CD4-positive, alpha-beta T cell treated with Interleukin-6 at 100 ng/mL for 8 hours (primary cell): ENCODE measurements around the gene CDC25B.

Experiments
- DNase-seq: peaks from one replicate; pipeline ENCODE4 v3.0.0-alpha.2; 2020; ENCODE audit warnings: mixed read lengths, low spot score

The CDC25B gene

DNA sequence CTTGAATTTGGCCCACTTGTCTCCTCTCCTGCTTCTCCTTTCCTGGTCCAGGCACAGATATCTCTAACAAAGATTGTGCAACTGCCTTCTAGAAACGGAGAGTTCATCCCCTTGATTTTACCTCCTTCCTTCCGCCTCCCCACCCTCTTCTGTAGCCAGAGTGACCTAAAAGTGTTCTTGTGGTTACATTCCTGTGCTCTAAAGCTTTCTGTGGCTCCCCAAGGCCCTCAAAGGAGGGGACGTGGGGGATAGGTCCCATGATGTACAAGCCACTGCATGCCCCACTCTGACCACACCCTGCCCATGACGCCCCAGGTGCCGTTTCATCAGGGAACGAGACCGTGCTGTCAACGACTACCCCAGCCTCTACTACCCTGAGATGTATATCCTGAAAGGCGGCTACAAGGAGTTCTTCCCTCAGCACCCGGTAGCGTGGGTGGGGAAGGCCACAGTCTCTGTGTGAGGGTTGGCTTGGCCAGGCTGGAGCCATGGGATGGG, 8.2 kb downstream of the CDC25B start:
- DNase-seq: no peak

DNA sequence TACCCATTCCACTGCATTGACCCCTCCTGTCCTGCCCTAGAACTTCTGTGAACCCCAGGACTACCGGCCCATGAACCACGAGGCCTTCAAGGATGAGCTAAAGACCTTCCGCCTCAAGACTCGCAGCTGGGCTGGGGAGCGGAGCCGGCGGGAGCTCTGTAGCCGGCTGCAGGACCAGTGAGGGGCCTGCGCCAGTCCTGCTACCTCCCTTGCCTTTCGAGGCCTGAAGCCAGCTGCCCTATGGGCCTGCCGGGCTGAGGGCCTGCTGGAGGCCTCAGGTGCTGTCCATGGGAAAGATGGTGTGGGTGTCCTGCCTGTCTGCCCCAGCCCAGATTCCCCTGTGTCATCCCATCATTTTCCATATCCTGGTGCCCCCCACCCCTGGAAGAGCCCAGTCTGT, 8.7 kb downstream of the CDC25B start:
- no peak for DNase-seq

DNA sequence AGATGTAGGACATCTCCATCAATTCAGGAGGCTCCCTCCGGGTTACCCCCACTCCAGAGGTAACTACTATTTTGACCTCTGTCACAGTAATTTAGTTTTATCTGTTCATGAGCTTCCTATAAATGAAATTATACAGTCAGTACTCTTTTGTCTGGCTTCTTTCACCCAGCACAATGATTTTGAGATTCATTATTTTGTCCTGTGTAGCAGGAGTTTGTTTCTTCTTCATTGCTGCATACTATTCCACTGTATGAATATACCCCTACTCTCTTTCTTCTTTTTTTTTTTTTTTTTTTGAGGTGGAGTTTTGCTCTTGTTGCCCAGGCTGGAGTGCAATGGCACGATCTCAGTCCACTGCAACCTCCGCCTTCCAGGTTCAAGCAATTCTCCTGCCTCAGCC, 12.4 kb downstream of the CDC25B start:
- no peak for DNase-seq

DNA sequence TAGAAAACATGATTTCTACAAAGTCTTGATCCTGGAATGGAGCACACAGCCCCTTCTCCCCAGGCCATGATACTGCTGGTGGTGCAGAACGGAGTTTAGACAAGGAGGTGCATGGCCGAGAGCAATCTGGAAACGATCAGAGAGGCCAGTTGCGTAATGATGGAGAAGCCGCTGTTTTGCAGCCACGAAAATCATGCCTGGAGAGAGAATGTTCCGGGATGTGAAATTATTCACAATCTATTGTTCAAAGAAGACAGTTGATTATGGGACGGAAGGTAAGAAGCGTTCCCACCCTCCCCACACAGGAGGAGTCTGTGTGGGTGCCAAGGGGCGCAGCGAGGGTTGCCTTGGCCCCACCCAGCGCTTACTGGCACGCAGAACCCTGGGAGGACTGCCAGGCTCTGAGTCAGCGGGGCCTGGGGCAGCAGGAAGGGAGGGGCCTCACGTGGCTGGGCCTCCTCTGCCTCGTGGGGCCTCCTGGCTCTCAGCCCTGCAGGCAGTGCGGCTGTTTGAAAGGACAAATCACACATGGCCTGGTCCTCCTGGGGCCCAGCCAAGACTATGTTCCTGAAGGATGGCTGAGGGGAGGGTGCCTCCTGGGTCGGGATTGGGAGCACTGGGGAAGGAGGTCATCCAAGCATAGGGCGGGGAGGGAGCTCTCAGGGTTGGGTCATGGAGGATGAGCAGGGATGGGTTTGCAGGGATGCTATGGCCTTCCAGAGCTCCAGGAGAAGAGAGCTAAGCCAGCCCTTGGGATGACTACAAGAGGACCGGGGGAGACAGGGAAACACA, 15.6 kb downstream of the CDC25B start:
- DNase-seq: peak; percentile 97

DNA sequence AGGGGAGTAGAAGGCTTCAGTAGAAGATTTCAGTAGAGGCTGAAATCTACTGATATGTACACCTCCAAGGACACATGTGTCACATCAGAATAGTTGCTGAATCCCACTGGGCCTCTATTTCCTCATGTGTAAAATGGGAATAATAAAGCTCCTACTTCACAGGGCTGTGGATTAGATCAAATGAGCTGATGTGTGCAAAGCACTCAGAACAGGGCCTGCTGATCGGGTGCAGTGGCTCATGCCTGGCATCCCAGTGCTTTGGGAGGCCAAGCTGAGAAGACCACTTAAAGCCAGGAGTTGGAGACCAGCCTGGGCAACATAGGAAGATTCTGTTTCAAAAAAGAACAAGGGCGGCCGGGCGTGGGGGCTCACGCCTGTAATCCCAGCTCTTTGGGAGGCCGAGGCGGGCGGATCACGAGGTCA, 16.2 kb downstream of the CDC25B start:
- no peak for DNase-seq

DNA sequence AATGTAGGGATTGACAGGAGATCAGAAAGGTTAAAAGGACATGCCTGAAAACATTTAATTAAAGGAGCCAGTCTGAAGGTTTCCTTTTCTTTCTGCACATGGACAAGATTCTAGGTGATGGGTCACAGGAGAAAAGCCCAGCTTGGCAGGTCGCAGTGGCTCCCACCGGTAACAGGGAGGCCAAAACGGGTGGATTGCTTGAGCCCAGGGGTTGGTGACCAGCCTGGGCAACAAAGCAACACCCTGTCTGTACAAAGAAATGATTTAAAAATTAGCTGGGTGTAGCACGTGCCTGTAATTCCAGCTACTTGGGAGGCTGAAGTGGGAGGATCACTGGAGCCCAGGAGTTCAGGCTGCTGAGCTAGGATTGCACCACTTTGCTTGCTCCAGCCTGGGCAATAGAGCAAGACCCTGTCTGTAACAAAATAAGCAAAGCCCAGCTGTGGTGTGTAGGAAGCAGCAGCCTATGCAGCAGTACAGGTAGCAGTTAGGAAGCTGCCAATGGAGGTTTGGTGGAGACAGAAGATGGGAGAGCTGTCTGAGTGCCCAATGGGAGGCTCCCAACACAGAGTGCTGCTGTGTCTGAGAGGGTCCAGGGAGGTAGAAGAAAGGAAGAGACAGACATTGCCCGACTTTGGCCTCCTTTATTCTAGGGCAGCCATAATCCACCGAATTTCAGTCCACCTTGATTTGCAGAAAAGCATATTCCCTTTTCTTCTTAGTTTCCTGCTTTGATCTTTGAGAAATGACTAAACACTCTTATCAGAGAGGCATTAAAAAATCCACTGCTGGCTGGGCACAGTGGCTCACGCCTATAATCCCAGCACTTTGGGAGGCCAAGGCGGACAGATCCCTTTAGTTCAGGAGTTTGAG, 17.1 kb downstream of the CDC25B start:
- DNase-seq: no peak

DNA sequence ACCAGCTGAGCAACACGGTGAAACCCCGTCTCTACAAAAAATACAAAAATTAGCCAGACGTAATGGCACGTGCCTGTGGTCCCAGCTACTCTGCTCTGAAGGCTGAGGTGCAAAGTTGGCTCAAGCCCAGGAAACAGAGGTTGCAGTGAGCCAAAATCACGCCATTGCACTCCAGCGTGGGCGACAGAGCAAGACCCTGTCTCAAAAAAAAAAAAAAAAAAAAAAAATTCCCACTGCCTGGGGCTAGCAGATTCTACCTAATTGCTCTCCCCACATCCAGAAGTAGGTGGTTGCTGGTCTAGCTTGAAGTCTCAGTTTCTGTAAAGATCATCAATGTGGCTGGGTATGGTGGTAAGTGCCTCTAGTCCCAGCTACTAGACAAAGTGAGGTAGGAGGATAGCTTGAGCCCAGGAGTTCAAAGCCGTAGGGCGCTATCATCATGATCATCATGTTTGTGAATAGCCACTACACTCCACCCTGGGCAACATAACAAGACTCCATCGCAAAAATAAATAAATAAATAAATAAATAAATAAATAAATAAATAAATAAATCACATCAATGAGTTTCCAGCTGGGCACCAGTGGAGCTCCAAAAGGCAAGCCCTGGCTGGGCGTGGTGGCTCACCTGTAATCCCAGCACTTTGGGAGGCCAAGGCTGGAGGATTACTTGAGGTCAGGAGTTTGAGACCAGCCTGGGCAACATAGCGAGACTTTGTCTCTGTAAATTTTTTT, 17.9 kb downstream of the CDC25B start:
- no peak for DNase-seq

DNA sequence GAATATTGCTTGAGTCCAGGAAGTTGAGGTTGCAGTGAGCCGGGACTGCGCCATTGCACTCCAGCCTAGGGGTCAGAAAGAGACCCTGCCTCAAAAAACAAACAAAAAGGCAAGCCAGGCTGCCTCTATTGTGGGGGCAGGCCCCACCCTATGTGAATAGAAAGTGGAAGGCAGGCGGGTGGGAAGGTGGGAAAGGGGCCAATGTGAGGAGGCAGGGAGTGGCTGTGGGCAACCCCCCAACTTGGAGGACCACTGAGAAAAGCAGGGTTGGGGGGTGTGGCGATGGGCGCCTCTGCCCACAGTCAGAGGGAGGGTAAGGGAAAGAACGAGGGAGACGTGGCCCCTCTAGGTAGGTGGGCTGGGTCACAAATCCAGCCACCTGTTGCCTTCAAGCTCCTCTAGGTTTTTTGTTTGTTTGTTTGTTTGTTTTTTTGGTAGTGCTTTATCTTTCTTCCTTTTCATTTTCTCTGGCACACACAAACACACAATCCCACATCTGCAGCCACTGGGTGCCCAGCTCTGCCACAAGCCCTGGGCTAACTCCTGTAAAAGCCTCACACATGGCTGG, 18.9 kb downstream of the CDC25B start:
- no peak for DNase-seq

DNA sequence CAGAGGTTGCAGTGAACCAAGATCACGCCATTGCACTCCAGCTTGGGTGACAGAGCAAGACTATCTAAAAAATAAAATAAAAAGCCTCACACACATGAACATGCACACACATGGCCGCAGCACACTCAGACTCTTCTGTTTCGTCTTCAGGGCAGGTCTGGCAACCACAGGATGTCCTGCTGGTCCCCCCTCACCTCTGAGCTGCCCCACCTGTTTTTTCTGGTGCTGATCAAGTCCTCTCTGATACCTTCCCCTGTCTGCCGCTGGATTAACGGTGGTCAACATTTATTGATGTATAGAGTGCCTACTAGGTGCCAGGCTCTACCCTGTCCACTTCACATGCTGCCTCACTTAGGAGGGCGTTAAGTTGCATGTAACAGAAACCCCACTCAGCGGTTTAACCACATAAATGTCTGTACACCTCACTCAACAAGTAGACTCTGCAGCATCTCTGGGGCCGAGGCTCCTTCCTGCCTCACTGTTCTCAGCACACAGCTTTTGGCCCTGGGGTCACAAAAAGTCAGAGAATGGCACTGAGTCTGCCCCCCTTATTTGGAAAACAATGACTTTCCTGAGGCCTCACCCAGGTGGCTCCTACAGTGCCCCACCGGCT, 19.7 kb downstream of the CDC25B start:
- peak; percentile 62 for DNase-seq

DNA sequence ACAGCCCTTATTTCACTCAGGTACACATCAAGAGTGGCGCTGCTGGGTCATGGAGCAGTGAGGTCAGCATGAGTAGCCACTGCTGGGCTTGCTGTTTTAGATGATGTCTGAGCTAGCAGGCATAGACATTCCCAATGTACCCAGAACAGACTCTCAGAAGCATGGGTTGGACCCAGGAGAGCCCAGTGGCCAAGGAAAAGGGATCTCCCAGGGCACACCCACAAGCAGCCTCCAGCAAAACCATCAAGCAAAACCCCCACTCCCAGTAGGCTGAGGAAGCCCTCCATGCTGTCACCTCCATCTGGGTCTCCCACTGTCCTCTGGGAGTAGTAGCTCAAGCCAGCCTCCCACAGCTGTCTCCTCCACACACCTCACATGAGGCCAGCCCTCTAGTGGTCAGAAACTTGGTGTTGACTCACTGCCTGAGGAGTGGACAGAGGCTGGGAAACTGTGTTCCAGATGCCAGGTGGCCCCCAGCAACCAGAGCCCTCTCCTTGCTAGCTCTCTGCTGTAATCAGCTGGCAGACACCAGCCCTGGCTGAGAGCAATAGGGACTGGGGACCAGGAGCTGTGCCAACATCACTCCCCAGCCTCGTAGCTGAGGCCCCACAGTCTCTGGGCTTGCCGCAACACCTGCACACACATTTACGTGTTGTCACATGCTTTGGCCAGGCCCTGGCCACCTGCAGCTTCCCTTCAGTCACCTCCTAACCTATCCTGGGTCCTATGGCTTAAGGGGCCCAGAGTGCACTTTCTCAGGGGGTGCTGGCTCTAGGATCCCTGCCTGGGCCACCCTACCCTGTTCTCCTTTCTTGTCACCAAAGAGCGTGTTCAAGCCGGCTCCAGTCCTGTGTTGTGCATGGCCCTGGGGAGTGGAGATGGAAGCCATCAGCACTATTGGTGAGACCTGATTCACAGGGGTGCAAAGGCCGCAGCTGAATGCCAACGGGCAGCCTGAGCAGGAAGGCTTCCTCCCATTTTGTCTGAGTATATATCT, 22.3 kb downstream of the CDC25B start:
- DNase-seq: no peak

DNA sequence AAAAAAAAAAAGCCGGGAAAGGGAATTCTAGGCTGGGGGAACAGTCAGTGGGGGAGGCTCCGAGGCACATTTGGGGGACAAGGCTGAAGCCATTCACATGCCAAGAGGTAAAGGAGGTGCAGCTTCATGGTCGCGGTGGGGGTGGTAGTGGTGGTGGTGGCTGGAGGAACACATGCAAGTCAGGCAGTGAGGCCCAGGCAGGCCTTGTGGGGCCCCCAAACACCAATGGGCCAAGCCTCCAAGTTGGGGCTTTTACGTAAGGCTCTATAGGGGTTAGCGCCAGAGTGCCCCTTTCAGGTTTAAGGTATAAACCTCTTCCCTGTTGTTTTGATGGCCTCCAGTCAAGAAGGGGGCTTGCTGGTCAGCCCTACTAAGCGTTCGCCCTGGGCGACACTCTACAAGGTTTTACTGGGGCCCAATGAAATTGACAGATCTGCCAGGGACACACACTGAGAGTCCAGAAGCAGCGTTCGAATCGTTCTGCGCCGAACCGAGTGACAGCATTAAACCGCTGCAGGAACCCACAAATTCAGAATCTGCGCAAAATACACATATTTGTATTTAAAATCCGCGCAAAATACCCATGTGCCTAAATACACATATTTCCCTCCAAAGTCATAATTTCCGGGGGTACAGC, 23.4 kb downstream of the CDC25B start:
- no peak for DNase-seq

DNA sequence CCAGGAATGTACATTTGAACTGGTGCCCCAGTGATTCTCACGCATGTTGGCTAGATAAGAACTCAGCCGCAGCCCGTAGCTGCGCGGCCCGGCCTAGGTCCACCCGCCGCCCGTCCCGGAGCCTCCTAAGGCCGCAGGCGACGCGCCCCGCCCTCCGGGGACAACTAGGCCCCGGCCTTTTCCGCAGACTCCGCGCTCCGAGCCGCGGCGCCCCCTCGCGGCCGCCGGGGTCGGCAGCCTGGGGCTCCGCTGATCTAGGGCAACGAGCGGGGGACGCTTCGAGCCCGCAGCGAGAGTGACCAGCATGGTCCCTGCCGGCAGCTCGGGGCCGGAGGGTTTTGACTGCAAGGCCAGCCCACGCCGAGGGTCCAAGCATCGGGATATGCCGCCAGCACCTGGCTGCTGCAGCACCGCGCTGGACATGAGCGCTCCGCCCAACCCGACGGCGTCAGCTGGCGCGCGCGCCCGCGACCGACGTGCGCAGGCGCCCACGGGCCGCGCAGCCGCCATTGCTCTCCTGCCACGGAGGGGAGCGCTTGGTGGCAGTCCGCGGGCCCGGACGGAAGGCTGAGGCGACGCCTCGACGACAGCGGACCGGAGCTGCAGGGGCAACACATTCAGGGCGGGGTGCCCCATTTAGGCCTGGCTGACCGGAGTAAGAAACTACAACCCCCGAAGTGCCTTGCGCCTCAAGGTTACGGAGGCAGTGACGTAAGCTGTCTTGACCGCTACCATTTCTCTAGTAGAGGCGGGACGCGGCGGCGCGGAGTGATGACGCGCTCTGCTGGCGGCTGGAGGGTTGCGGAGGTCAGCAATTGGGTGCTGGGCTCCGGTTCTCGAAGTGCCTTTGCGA, 24.2 kb downstream of the CDC25B start, which contains the start of gene AP5S1:
Gene AP5S1 (plus strand): TSS at position 500 of the 853 bp plus-strand sequence. CDS start 1,571 bp downstream, outside the sequence.
- DNase-seq: peak; percentile 88

DNA sequence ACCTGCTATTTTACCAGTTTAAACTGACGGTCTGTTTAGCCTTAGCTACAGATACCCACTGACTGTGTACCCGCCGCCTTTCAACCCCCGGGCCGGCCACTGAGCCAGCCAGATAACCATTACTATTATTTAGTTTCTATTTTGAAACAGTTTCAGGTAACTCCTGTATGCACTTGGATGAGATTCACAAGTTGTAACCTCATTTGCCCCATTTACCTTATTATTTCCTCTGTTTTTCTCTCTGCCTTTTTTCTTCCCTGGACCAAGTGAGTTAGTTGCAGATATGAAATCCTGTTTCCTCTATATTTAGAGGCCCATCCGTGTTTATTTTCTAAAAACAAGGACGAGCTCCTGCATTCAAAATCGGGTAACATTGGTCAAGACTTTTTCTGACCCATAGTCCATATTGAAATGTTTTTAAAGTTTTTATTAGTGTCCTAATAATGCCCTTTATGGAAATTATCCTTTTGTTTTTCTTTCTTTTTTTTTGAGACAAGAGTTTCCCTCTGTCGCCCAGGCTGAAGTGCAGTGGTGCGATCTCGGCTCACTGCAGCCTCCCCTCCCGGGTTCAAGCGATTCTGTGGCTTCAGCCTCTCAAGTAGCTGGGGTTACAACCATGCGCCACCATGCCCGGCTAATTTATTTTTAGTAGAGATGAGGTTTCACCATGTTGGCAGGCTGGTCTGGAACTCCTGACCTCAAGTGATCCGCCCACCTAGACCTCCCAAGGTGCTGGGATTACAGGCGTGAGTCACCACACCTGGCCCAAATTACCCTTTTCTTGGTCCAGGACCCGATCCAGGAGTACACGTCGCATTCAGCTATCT, 25.0 kb downstream of the CDC25B start:
- no peak for DNase-seq

DNA sequence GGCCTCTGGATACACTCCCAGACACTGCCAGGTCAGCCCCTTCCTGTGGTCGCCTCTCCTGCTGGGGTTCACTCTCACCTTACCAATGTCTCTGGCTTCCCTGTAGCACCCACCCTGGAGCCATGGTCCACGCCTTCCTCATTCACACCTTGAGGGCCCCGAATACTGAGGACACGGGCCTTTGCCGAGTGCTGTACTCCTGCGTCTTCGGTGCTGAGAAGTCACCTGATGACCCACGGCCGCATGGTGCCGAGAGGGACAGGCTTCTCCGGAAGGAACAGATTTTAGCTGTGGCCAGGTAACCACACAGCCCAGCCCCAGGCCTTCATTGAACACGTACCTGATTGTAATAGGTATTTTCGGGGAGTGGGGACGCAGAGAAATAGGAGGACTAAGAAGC, 25.9 kb downstream of the CDC25B start:
- no peak for DNase-seq

DNA sequence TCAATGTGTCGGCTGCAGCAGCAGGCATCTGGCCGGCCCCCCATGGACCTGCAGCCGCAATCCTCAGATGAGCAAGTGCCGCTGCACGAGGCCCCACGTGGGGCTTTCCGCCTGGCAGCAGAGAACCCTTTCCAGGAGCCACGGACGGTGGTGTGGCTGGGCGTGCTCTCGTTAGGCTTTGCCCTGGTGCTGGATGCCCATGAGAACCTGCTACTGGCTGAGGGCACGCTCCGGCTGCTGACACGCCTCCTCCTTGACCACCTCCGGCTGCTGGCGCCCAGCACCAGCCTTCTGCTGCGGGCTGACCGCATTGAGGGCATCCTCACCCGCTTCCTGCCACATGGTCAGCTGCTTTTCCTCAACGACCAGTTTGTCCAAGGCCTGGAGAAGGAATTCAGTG, 27.8 kb downstream of the CDC25B start:
- DNase-seq: no peak

DNA sequence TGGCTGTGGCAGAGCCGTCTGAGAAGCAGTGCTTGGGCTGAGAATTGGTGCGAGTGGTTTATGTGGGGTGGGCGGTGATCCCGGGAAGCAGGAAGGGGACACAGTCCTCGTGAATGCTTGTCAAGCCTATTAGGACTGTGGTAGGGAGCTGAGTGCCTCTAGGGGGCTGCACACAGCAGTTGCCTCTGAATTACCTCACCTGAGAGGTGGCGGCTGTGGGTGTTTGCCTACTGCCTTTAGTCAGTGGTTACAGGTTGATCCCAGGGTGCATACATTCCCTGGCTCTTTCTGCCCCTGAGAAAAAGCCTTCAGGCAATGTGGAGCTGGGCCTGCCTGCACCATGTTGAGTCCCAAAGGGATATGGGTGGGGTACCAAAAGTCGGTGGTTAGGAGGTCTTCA, 29.4 kb downstream of the CDC25B start:
- no peak for DNase-seq

DNA sequence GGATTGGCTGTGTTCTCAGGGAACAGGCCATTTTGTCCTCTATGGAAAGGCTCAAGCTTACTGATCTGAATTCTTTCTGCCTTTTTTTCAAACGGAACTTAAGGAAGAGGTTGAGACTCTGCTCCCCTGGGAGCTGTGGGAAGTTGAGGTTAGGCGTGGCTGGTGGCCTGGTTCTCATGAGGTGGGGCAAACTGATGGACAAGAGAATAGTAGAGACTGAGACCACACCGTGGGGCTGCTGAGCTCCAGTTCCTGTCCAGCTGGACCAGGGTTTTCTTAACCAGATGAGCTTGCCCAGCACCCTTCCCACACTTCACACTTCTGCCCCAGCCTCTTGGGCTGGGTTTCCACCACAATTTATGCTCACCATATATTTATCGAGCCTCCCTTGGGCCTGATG, 30.3 kb downstream of the CDC25B start:
- DNase-seq: no peak

DNA sequence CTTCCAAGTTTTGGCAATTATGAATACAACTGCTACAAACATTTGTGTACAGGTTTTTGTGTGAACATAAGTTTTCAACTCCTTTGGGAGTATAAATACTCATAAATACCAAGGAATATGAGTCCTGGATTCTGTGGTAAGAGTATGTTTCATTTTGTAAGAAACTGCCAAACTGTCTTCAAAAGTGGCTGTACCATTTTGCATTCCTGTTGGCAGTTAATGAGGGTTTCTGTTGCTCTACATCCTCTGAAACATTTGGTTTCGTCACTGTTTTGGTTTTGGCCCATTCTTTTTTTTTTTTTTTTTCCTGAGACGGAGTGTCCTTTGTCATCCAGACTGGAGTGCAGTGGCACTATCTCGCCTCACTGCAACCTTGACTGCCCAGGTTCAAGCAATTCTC, 32.7 kb downstream of the CDC25B start:
- DNase-seq: no peak
